Testis (tissue), 3 donors: ENCODE measurements around the gene CLMN. TPM values are rescaled to one million over a fixed set of nuclear protein-coding genes. Genes with fewer than 3 reads are reported as not detected.

Source experiments
- DNase-seq: peaks from one replicate; pipeline ENCODE4 v3.0.0-alpha.2; 2019
- H3K27ac ChIP-seq, 2 donors: fragments of 200-600 bp; sonication (generic); one replicate each; pipeline ENCODE4 v1.5.1; 2019
- H3K27me3 ChIP-seq: fragments of 200-600 bp; sonication (generic); one replicate; pipeline ENCODE4 v1.5.1; 2019
- H3K36me3 ChIP-seq: fragments of 200-600 bp; sonication (generic); one replicate; pipeline ENCODE4 v1.5.1; 2017; ENCODE audit warnings: low read depth; ENCODE audit errors: missing control alignments
- H3K4me1 ChIP-seq: fragments of 200-600 bp; sonication (generic); one replicate; pipeline ENCODE4 v1.5.1; 2019
- H3K4me3 ChIP-seq, 2 donors: fragments of 200-600 bp; sonication (generic); one replicate each; pipeline ENCODE4 v1.5.1; 2017 to 2019
- H3K9me3 ChIP-seq: fragments of 200-600 bp; sonication (generic); one replicate; pipeline ENCODE4 v1.5.1; 2017
- CTCF ChIP-seq, 3 experiments: fragments of 450-650 bp in 2 of 3; fragments of 200-600 bp in 1 of 3; sonication (generic) in 1 of 3; IDR thresholded peaks; one replicate each; pipeline ENCODE4 v1.5.1; 2016 to 2019; ENCODE audit warnings: antibody characterized with exemption in 3 of 3, mild to moderate bottlenecking in 2 of 3, moderate library complexity in 1 of 3
- POLR2A ChIP-seq: fragments of 450-650 bp; IDR thresholded peaks from one replicate; pipeline ENCODE4 v1.6.1; 2017; ENCODE audit warnings: antibody characterized with exemption, mild to moderate bottlenecking, moderate library complexity
- WGBS, 2 donors: methylation state at CpG; one replicate each; pipeline ENCODE4 v1.1.5; 2018; 5-methylcytosine and 5-hydroxymethylcytosine counted together
- intact Hi-C: fragments of 100-400 bp; cut with DNase I; formaldehyde crosslinking; loops from one replicate; pipeline ENCODE4 v1.15.1; 2023; ENCODE audit warnings: low total_unique reads
- polyA plus RNA-seq: library from polyadenylated mRNA; stranded (reverse); fragments of 350-450 nt; fragmentation: Illumina TruSeq; extraction: RNeasy Lipid Tissue Mini Kit (QIAGEN cat#74804); gene quantifications from one replicate; pipeline ENCODE4 v1.2.3, GENCODE V29; 2014; ENCODE audit warnings: low read depth, low replicate concordance; ENCODE audit not compliant: insufficient read depth
- total RNA-seq, 2 donors: library from RNA; depleted of rRNA; stranded (reverse); fragments of >200 nt; gene quantifications; one replicate each; pipeline ENCODE4 v1.2.3, GENCODE V29; 2016

CLMN gene
- total and polyA plus RNA-seq, 3 donors from 2014 or later = 35.9 to 134 (median 68.0) TPM

GRCh38 chr14:95320955-95321600 is 1.4 kb upstream of the CLMN start:
- Histone ChIP-seq H3K4me3 (no peak overlapping the region), H3K36me3 (no peaks in the 10 kb centered on the region), H3K27ac (peak overlapping the region in 1 of 2 donors; percentile 71), H3K27me3 (no peaks in the 10 kb centered on the region), H3K9me3 (no peaks in the 10 kb centered on the region), H3K4me1 (peaks cover 6% of the 10 kb centered on the region)
- whole genome bisulfite sequencing, 2 donors = 69 to 71% methylated on average over 8 of the region's 8 CpGs
- intact Hi-C loops = no loop called here
- DNase-seq = no peak
- TF ChIP-seq CTCF (IDR thresholded peaks at IDR 0.05) (no peak), POLR2A (no peak)

- H3K9me3 ChIP-seq = no peaks in the 10 kb centered on the region
- no peak for TF ChIP-seq POLR2A
- no peak for TF ChIP-seq CTCF (IDR thresholded peaks at IDR 0.05)
- H3K27ac ChIP-seq = peak overlapping the region; percentile 71 to 77
- peak; percentile 23 for DNase-seq
- H3K36me3 ChIP-seq = no peaks in the 10 kb centered on the region
- H3K4me1 ChIP-seq = peaks cover 6% of the 10 kb centered on the region
- WGBS, 2 donors = 20 to 38% methylated on average over 8 to 32 of the region's 32 CpGs
- no peaks in the 10 kb centered on the region for H3K27me3 ChIP-seq
- peak overlapping the region; percentile 44 to 58 for H3K4me3 ChIP-seq
- intact Hi-C loops = no loop called here
Observed at GRCh38 chr14:95320078-95320895, 579 bp upstream of the CLMN start.

GRCh38 chr14:95318399-95319311 is 1.1 kb downstream of the CLMN start:
- no peak for TF ChIP-seq POLR2A
- TF ChIP-seq CTCF (IDR thresholded peaks at IDR 0.05) = no peak
- Histone ChIP-seq H3K36me3 (no peaks in the 10 kb centered on the region), H3K9me3 (no peaks in the 10 kb centered on the region), H3K27me3 (no peaks in the 10 kb centered on the region), H3K4me3 (peak overlapping the region; percentile 72 to 90), H3K27ac (peak overlapping the region in 1 of 2 donors; percentile 61), H3K4me1 (peaks cover 6% of the 10 kb centered on the region)
- 30 to 31% methylated on average over 16 to 22 of the region's 22 CpGs for WGBS, 2 donors
- intact Hi-C loops = no loop called here
- peak; percentile 28 for DNase-seq

GRCh38 chr14:95317817-95318343 is 1.8 kb downstream of the CLMN start:
- 60 to 84% methylated on average over 3 of the region's 3 CpGs for WGBS, 2 donors
- TF ChIP-seq POLR2A = no peak
- no peak for TF ChIP-seq CTCF (IDR thresholded peaks at IDR 0.05)
- H3K27me3 ChIP-seq = no peaks in the 10 kb centered on the region
- H3K27ac ChIP-seq = no peak overlapping the region
- H3K36me3 ChIP-seq = no peaks in the 10 kb centered on the region
- no peak overlapping the region for H3K4me3 ChIP-seq
- intact Hi-C loops = no loop called here
- DNase-seq = no peak
- H3K9me3 ChIP-seq = no peaks in the 10 kb centered on the region
- peaks cover 6% of the 10 kb centered on the region for H3K4me1 ChIP-seq
